GM10266 (cell line): Measurements from ENCODE around the gene HNRNPDL.

Experiments used
- DNase-seq: peaks from one replicate; pipeline ENCODE4 v3.0.0; 2012; ENCODE audit errors: extremely low spot score
- CTCF ChIP-seq: IDR thresholded peaks from 2 replicates; pipeline ENCODE4 v1.5.1; 2012; ENCODE audit warnings: mild to moderate bottlenecking, low read depth; ENCODE audit not compliant: control insufficient read depth, insufficient read depth; ENCODE audit errors: missing control alignments

HNRNPDL gene

GRCh38 chr4:82373486-82373815 is 56.8 kb downstream of the HNRNPDL start:
- DNase-seq = no peak
- no peak for TF ChIP-seq CTCF
